Kidney (tissue), 14 donors: ENCODE data around the gene ZNF837. TPM values are rescaled to one million over a fixed set of nuclear protein-coding genes. Genes with fewer than 3 reads are reported as not detected.

Experiments
- DNase-seq, 5 donors: peaks; one replicate each; pipeline ENCODE4 v3.0.0-alpha.2; 2013 to 2020
- FAIRE-seq: peaks from 2 replicates; lab custom pipeline; 2012; peaks lifted over from hg19 to GRCh38; lab: Jason Lieb, UNC
- H3K27ac ChIP-seq, 2 donors: one replicate each; pipeline ENCODE4 v1.7.0; 2013; ENCODE audit warnings: low read depth in 2 of 2, low read length in 2 of 2, inconsistent platforms in 1 of 2
- H3K27me3 ChIP-seq: one replicate; pipeline ENCODE4 v1.7.1; 2013; ENCODE audit warnings: low read length, inconsistent platforms; ENCODE audit not compliant: control insufficient read depth, insufficient read depth
- H3K36me3 ChIP-seq, 3 donors: one replicate each; pipeline versions ENCODE4 v1.7.0 to v1.7.1; 2013; ENCODE audit warnings: low read length in 3 of 3, control low read depth in 1 of 3, inconsistent platforms in 1 of 3; ENCODE audit not compliant: insufficient read depth in 3 of 3, control insufficient read depth in 2 of 3
- H3K4me1 ChIP-seq, 3 donors: one replicate each; pipeline versions ENCODE4 v1.7.0 to v1.7.1; 2013; ENCODE audit warnings: low read length in 3 of 3, inconsistent platforms in 1 of 3, low read depth in 1 of 3; ENCODE audit not compliant: control insufficient read depth in 2 of 3, insufficient read depth in 2 of 3
- H3K4me3 ChIP-seq, 3 donors: one replicate each; pipeline versions ENCODE4 v1.7.0 to v1.8.1; 2013; ENCODE audit warnings: low read length in 3 of 3, control low read depth in 1 of 3, inconsistent platforms in 1 of 3
- H3K9ac ChIP-seq, 3 donors: one replicate each; pipeline versions ENCODE4 v1.7.0 to v1.7.1; 2013; ENCODE audit warnings: low read length in 3 of 3, control low read depth in 1 of 3, inconsistent platforms in 1 of 3
- H3K9me3 ChIP-seq, 3 donors: one replicate each; pipeline versions ENCODE4 v1.7.0 to v1.7.1; 2013; ENCODE audit warnings: low read length in 3 of 3, control low read depth in 1 of 3, inconsistent platforms in 1 of 3; ENCODE audit not compliant: control insufficient read depth in 2 of 3, insufficient read depth in 1 of 3
- intact Hi-C: fragments of 100-400 bp; cut with DNase I; formaldehyde crosslinking; loops from one replicate; pipeline ENCODE4 v1.11.1; 2022
- polyA plus RNA-seq: library from polyadenylated mRNA; stranded (reverse); fragments of 350-450 nt; fragmentation: Illumina TruSeq; extraction: RNeasy Lipid Tissue Mini Kit (QIAGEN cat#74804); gene quantifications from one replicate; pipeline ENCODE4 v1.2.3, GENCODE V29; 2014; ENCODE audit warnings: low read depth, low replicate concordance; ENCODE audit not compliant: insufficient read depth
- total RNA-seq: library from RNA; stranded (reverse); fragmentation: NEBNext Ultra II Directional; extraction: Animal tissue kit (Norgen Biotek cat#: 25700); gene quantifications from one replicate; pipeline ENCODE4 v1.2.1, GENCODE V29; 2021
- TF ChIP-seq, protein P1 (sequence below): IDR thresholded peaks from 3 replicates; pipeline ENCODE4 v1.5.1; 2012; ENCODE audit warnings: mild to moderate bottlenecking, moderate library complexity, borderline replicate concordance; ENCODE audit not compliant: insufficient read depth; ENCODE audit errors: extremely low read depth
- donor health status: control.
- donor health status: control.
- donor health status: control.
- donor health status: control.
- donor health status: control.
- donor health status: DM: yes; HTN: yes; CAD: no.
- donor health status: Normal renal cell carcinoma (clear cell type).

The ZNF837 gene
- total and polyA plus RNA-seq, 2 donors from 2014 or later: 3.6 to 5.0 TPM

DNA sequence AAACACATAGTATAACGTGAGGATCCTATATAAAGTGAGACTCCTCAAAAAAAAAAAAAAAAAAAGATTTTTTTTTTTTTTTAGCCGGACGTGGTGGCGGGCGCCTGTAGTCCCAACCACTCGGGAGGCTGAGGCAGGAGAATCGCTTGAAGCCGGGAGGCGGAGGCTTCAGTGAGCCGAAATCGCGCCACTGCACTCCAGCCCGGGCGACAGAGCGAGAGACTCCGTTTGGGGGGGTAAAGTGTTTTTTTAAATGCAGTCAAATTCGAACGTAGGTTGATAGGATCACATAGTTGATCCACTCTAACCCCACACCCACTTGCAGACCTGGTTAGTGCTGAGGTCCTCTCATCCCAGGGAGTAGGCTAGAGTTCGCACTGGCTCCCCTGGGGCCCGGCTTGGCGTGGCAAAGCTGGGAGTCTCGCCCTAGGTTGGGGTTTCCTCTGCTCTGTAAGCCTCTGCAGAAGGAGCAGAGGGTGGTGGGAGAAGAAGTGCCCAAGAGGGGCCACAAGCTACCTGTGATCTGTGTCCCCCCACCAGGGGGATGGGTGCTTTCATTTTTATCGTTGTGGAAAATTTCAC is 21.1 kb upstream of the ZNF837 start:
- DNase-seq (peak in 3 of 5 donors; percentile 24 to 71 (median 68)), FAIRE-seq (no peak)
- Histone ChIP-seq H3K9ac (peak overlapping the region in 2 of 3 donors; percentile 51 to 53), H3K9me3 (no peaks in the 10 kb centered on the region), H3K4me3 (peak overlapping the region; percentile 75 to 79 (median 76)), H3K27ac (no peak overlapping the region), H3K27me3 (no peaks in the 10 kb centered on the region), H3K36me3 (no peaks in the 10 kb centered on the region), H3K4me1 (peaks cover 0 to 14% (median 10%) of the 10 kb centered on the region in 3 donors)
- TF ChIP-seq, protein P1, sequence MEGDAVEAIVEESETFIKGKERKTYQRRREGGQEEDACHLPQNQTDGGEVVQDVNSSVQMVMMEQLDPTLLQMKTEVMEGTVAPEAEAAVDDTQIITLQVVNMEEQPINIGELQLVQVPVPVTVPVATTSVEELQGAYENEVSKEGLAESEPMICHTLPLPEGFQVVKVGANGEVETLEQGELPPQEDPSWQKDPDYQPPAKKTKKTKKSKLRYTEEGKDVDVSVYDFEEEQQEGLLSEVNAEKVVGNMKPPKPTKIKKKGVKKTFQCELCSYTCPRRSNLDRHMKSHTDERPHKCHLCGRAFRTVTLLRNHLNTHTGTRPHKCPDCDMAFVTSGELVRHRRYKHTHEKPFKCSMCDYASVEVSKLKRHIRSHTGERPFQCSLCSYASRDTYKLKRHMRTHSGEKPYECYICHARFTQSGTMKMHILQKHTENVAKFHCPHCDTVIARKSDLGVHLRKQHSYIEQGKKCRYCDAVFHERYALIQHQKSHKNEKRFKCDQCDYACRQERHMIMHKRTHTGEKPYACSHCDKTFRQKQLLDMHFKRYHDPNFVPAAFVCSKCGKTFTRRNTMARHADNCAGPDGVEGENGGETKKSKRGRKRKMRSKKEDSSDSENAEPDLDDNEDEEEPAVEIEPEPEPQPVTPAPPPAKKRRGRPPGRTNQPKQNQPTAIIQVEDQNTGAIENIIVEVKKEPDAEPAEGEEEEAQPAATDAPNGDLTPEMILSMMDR: no peak
- intact Hi-C loops: no loop called here

DNA sequence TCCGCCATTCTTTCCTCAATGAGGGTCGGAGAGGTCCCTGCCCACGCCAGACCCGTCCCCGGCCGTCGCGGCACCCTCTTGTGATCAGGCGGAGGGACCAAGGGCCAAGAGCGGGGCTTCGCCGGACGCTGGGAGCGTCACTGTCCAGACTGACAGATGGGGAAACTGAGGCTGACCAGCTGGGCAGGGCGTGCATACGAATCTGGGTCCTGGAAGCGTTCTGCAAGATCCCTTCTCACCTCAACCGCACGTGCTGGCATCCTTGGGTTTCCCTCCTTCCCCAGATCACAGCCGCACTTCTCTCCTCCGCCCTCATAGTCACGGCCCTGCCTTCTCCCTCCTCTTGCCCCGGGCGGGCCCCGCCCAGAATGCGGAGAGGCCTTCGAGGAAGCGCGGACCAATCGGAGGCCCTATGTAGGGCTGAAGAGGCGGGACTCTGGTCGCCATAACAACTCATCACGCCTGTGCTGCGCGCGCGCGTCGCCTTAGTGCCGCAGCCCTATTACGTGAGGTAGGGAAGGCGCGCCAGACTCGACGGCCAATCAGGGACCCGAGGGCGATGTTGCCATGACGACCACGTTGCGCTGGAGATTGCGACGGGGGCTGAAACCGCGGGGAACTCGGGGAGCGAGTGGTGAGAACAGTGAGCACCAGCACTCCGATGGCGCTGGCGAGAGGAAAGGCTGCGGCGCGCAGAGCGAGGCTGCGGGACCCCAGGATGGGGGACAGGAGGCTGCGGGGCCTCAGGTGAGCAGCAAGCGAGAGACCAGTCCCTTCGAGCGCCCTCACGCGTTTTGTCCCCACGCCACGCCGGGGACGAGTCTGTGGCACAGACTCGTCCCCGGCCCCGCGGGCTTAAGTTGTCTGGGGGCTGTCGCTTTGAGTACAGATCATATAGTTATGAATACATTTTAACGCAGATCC is 20.3 kb upstream of the ZNF837 start:
- FAIRE-seq: peak; percentile 97
- Histone ChIP-seq H3K36me3 (no peaks in the 10 kb centered on the region), H3K4me1 (peaks cover 0 to 10% (median 10%) of the 10 kb centered on the region in 3 donors), H3K27ac (peak overlapping the region; percentile 65 to 78), H3K27me3 (no peaks in the 10 kb centered on the region), H3K9me3 (no peaks in the 10 kb centered on the region), H3K9ac (peak overlapping the region; percentile 20 to 91 (median 65)), H3K4me3 (peak overlapping the region; percentile 76 to 86 (median 79))
- intact Hi-C loops: no loop called here
- DNase-seq: peak; percentile 99 to 100 (median 100)
- TF ChIP-seq, protein P1: no peak

DNA sequence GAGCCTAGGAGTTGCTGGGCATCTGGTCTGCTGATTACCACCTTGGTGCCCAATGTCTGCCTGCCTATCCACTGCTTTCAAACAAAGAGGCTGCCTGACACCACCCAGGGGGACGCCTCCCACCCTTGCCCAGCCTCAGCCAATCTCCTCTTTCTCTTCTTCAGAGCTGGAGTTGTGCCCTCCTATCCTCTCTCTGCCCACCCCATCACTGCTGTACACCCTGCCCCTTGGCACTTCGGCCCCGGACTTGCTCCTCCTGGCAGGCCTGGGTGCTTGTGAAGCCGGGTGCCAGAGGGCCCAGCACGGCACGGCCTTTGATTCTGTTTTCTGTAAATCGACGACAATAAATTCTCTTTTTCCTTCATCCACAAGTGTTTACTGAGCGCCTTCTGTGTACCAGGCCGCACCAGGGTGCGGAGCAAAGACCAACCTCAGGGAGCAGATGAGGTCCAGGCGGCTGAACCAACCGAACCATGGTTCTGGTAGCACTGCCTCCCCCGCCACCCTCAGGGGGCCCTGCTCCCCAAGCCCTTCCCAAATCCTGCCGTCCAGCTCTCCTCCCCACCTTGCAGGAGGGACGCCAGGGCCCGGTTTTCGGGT is 19.6 kb upstream of the ZNF837 start:
- Histone ChIP-seq H3K27me3 (peaks cover 2% of the 10 kb centered on the region), H3K36me3 (no peaks in the 10 kb centered on the region), H3K9me3 (no peaks in the 10 kb centered on the region), H3K9ac (peak overlapping the region in 2 of 3 donors; percentile 20 to 65), H3K4me3 (peak overlapping the region; percentile 76 to 86 (median 79)), H3K27ac (no peak overlapping the region), H3K4me1 (peaks cover 0 to 13% (median 10%) of the 10 kb centered on the region in 3 donors)
- no peak for FAIRE-seq
- peak in 1 of 5 donors; percentile 69 for DNase-seq
- TF ChIP-seq, protein P1: no peak
- intact Hi-C loops: no loop called here
